Measurements from ENCODE around the gene RBM10.

DNA sequence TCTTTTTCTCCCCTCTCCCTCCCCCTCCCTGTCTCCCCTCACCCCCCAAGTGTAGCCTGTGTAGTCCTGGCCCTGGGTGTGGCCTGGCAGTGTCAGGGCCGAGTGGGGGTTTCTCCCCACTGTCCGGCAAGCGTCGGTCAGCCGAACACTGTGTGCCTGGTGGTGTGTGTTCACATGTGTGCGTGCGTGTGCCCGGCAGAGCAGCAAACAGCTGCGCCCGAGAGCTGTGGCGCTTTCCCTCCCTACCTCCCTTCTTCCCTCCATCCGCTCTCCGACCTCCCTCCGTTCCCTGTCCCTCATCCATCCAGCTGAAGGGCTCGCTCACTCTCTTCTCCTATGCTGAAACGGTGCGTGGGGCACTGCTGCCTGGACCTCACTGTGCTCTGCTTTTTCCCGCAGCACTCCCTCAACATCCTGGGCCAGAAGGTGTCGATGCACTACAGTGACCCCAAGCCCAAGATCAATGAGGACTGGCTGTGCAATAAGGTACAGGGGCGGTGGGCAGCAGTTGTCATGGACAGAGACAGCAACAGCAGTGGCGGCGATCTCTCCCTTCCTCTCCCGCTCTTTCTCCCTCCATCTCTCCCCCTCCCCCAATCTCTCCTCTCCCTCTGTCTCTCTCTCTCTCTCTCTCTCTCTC is 31.2 kb downstream of the RBM10 start:
- TF ChIP-seq POLR2A (IDR thresholded peaks at IDR 0.05; ENCODE audit: low read depth) (no peak), POLR2AphosphoS5 (IDR thresholded peaks at IDR 0.05) (no peak), EP300 (IDR thresholded peaks at IDR 0.05) (no peak)
- TF ChIP-seq, protein P1, sequence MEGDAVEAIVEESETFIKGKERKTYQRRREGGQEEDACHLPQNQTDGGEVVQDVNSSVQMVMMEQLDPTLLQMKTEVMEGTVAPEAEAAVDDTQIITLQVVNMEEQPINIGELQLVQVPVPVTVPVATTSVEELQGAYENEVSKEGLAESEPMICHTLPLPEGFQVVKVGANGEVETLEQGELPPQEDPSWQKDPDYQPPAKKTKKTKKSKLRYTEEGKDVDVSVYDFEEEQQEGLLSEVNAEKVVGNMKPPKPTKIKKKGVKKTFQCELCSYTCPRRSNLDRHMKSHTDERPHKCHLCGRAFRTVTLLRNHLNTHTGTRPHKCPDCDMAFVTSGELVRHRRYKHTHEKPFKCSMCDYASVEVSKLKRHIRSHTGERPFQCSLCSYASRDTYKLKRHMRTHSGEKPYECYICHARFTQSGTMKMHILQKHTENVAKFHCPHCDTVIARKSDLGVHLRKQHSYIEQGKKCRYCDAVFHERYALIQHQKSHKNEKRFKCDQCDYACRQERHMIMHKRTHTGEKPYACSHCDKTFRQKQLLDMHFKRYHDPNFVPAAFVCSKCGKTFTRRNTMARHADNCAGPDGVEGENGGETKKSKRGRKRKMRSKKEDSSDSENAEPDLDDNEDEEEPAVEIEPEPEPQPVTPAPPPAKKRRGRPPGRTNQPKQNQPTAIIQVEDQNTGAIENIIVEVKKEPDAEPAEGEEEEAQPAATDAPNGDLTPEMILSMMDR (IDR thresholded peaks at IDR 0.05), result no peak
